Fibroblast of peridontal ligament (primary cell): ENCODE measurements around the gene SMC1A.
"Not testable (repeated sequence)": the region's sequence is repeated elsewhere in the genome, so short reads cannot be mapped to it uniquely, and the experiment has no call there.

Source experiments
- DNase-seq: peaks from one replicate; pipeline ENCODE4 v3.0.0-alpha.2; 2010; ENCODE audit errors: extremely low read depth

The SMC1A gene

GRCh38 chrX:53422861-53423306 is 430 bp upstream of the SMC1A start, which contains the start of gene RIBC1:
TSS of gene RIBC1 (plus strand) at chrX:53422873. CDS start at chrX:53426277, 3,404 bp downstream.
- no peak for DNase-seq

GRCh38 chrX:53421772-53422085 is 725 bp downstream of the SMC1A start:
- DNase-seq, result peak; percentile 34

GRCh38 chrX:53421125-53421524 is 1.3 kb downstream of the SMC1A start:
- no peak for DNase-seq

- not testable (repeated sequence) for DNase-seq
Observed at GRCh38 chrX:53420351-53420750, 2.1 kb downstream of the SMC1A start.

- DNase-seq, result no peak
Observed at GRCh38 chrX:53412446-53412845, 10.0 kb downstream of the SMC1A start.

GRCh38 chrX:53403535-53403934 is 18.9 kb downstream of the SMC1A start:
- DNase-seq, result no peak

- DNase-seq, result no peak
Observed at GRCh38 chrX:53398216-53398615, 24.2 kb downstream of the SMC1A start.

GRCh38 chrX:53395605-53396298 is 26.7 kb downstream of the SMC1A start:
- no peak for DNase-seq

GRCh38 chrX:53383376-53384076 is 38.9 kb downstream of the SMC1A start:
- DNase-seq, result no peak

GRCh38 chrX:53379747-53380146 is 42.7 kb downstream of the SMC1A start:
- no peak for DNase-seq

GRCh38 chrX:53379008-53379710 is 43.3 kb downstream of the SMC1A start:
- no peak for DNase-seq

- DNase-seq, result no peak
Observed at GRCh38 chrX:53377464-53377863, 45.0 kb downstream of the SMC1A start.

GRCh38 chrX:53376888-53377287 is 45.6 kb downstream of the SMC1A start:
- DNase-seq, result no peak

- DNase-seq, result no peak
Observed at GRCh38 chrX:53374923-53375322, 47.5 kb downstream of the SMC1A start.

- peak; percentile 21 for DNase-seq
Observed at GRCh38 chrX:53374222-53374820, 48.1 kb downstream of the SMC1A start.

- DNase-seq, result no peak
Observed at GRCh38 chrX:53373307-53373706, 49.1 kb downstream of the SMC1A start.

GRCh38 chrX:53366454-53366853 is 56.0 kb downstream of the SMC1A start:
- DNase-seq, result not testable (repeated sequence)

GRCh38 chrX:53362449-53362848 is 60.0 kb downstream of the SMC1A start:
- DNase-seq, result no peak

- peak; percentile 60 for DNase-seq
Observed at GRCh38 chrX:53357799-53358530, 64.5 kb downstream of the SMC1A start.

GRCh38 chrX:53356186-53356585 is 66.3 kb downstream of the SMC1A start:
- no peak for DNase-seq

GRCh38 chrX:53354669-53355068 is 67.8 kb downstream of the SMC1A start:
- DNase-seq, result peak; percentile 7

- no peak for DNase-seq
Observed at GRCh38 chrX:53347948-53348347, 74.5 kb downstream of the SMC1A start.
